Measurements from ENCODE around the gene SLC25A19. TPM values are rescaled to one million over a fixed set of nuclear protein-coding genes. Genes with fewer than 3 reads are reported as not detected.

SLC25A19 gene
- polyA plus RNA-seq, 3 donors: 7.1 to 13.0 (median 8.4) TPM

DNA sequence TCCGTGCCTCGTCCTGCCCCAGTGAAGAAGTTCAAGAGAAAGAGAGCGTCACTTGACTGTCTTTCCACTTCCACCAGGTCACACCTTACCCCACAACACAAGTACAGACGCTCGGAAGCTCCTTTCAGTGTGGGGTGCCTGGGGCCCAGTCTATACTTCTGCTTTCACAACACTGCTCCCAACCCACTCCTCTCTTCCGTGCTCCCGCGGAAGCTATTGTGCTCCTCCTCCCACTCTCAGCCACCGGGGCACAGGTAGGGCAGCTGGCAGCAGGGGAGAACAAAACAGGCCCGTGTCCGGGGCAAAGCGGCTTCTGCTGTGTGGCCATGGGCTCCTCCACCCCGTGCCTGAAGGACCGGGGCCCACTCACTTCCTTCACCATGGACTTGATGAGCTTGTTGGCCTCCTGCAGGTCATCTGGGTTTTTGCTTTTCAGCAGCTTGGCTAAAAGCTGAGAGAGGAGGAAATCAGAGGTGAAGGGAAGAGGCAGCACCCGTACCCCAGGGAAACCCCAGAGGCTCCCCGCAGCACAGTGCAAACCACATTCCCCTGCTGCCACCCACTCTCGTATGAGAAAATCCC lies 46.7 kb downstream of the SLC25A19 start:
- DNase-seq: no peak

DNA sequence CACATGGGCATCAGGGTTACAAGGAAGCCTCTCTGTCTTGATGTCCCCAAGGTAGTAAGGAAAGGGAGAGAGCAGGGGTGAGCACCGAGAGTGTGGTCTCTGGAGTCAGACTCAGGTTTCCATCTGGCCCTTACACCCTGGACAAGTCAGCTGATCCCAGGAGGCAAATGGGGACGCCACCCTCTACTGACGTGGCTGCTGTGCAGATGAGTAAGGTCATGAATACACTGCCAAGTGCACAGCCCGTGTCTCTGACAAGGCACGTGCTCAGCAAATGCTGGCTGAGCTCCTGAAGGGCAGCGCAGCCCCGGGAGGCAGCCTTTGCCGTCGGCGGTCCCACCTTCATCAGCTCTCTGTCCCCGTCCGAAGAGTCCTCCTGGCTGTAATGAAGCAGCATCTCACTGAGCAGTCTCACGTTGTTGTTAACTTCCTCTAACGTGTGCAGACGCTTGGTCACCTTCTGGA lies 47.2 kb downstream of the SLC25A19 start:
- no peak for DNase-seq

- no peak for DNase-seq
Measured at GRCh38 chr17:75241502-75241901, 47.7 kb downstream of the SLC25A19 start.

DNA sequence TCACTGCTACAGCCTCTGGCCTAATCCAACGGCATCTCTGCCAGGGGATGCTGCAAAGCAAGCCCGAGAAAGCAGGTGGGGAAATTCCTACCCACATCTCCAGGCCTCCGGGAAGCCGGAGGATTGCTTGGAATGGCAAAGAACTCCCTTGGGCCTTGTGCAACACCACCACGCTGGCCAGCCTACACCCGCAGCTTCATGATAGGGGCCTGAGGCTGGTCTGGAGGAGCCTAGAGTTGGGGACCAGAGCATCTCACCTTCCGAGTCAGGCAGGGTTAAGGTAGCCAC lies 48.1 kb downstream of the SLC25A19 start:
- DNase-seq: no peak

DNA sequence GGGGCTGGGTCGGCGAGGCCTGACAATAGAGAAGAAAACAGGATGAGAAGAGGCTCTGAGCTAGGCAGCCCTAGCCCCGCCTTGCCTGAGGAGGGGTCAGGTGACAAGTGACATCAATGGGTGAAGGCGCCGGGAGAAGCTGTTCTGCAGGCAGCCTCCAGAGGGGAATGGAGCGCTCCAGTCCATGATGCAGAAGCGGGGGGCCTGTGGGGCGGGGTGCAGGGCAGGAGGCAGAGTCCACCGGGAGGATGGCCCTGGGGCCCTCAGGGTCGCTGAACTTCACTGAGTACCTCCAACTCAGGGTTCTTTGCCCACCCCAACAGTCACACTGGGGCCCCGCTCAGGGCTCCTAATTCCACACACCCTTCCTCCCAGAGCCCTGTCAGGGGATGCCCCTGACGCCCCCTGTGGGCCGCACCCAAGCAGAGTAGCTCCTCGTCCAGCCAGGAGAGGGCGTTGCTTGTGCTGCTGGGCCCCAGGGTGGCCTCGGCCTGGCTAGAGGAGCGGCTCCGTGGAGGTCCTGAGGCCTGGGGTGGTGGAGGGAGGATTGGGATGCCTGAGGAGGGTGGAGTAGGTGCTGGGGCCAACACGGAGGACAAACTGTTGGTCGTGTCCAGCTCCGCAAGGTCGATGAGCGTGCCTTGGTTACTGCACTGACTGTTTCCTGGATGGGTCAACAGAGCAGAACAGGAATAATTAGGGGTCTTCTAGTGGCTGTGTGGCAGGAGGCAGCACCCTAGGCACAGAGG lies 48.7 kb downstream of the SLC25A19 start:
- no peak for DNase-seq

- DNase-seq: no peak
Measured at GRCh38 chr17:75239778-75240393, 49.3 kb downstream of the SLC25A19 start.

GRCh38 chr17:75239214-75239613 lies 50.0 kb downstream of the SLC25A19 start:
- no peak for DNase-seq

DNA sequence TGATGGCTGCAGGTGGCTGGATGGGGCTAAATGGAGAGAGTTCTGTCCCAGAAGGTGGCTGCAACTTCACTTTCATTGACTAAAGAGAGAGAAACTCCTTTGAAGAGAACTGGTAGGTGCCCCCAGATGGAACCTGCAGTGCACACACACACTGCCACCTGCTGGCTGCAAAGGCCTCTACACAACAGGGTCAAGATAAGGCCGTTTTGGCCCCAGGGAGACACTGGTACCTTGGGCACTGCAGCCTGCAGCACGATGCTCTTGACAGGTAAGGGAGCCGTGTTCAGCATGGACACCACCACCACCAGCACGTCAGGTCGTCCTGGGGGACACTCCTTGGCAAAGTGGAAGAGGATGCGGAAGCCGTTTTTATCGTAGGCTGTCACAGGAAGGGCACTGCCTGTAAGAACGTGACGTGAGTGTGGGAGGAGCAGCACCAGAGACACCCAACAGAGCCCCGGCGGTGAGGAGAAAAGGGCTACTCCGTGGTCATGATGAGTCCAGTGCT lies 50.5 kb downstream of the SLC25A19 start:
- peak; percentile 38 for DNase-seq

- no peak for DNase-seq
Measured at GRCh38 chr17:75238020-75238580, 51.1 kb downstream of the SLC25A19 start.

DNA sequence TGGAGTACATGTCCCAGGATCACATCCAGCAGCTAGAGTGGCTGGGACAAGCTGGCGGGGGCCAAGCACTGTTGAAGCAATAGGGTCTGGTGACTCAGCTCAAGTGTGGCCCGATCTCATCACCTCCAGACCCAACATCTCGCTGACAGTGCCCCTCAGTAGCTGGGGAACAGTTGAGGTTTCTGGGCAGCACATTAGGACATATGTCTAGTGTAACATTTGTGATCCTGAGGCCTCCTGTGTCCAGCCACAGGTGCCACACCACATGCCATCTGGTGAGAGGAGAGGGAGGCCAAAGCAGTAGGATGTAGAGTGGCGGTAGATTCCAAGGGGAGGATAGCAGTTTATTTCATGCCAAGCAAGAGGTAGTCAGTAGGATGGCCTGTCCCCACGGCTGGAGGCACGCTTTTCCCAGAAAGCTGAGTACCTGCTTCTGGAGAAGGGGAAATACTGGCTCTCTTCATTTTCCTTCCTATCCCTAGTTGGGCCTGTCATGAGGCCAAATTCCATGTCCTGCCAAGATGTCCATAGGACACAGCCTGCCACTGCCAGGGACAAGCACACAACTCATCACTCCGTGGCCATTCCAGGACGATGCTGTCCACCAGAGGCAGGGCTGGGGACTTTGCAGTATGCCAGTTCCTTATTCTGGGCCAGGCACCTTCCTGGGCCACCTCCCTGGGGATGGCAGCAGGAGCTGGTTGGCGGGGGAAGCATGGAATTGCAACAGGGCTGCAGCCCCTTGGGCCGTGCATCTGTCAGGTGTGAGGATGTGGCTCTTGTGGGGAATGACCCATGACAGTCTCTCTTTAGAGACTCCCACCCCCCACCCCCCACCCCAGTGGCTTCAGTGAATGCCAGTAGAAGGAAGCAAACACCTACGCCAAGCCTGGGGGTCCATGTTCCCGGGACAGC lies 51.9 kb downstream of the SLC25A19 start:
- DNase-seq: no peak

DNA sequence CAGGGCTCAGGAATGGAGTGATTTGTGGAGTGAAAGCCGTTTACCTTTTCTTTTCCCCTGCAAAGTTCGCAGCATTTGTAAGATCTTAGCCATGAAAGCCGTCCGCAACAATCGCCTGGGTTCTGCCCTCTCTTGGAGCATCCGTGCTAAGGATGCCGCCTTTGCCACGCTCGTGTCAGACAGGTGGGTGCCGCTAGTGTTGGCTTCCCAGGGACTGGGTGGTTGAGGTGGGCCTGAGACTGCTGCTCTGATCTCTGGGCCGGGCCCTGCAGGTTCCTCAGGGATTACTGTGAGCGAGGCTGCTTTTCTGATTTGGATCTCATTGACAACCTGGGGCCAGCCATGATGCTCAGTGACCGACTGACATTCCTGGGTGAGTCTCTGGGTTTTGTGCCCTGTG lies 56.4 kb downstream of the SLC25A19 start:
- no peak for DNase-seq

- no peak for DNase-seq
Measured at GRCh38 chr17:75231741-75232464, 57.3 kb downstream of the SLC25A19 start.

GRCh38 chr17:75231071-75231470 lies 58.2 kb downstream of the SLC25A19 start:
- DNase-seq: no peak

DNA sequence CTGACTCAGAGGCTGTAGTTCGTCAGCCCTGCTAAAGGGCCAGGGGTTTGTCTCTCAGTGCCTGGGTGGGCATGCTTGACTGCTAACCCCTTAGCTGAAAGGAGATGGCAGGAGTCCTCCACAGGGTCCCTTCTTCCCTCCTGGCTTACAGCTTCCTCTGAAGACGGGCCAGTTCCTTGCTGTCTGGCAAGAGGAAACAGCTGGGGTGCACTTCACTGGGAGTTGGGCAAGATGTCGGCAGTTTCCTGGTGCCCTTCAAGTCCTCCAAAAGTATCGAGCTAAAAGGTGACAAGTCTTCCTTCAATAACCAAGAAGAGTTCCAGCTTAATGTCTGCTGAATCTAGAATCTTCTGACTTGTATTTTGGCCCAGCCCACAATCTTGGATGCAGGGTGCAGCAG lies 60.4 kb downstream of the SLC25A19 start:
- no peak for DNase-seq

DNA sequence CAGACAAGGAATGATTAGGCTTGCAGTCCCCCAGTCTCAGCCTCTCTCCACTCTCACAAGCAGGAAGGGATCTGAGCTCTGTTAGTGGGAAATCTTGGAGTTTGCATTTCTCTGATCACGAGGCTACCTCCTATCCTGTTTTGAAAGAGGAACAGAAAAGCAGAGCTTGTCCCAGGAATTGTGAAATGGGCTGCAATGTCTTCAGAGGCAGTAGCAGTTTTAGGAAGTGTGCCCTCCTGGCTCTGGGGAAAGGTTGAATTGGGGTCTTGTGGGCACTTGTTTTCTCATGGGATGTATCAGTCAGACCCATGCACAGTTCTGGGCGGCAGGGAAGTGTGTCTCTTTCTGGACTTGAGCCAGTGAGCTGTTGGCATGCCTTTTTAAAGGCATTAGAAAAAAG lies 60.9 kb downstream of the SLC25A19 start:
- no peak for DNase-seq

DNA sequence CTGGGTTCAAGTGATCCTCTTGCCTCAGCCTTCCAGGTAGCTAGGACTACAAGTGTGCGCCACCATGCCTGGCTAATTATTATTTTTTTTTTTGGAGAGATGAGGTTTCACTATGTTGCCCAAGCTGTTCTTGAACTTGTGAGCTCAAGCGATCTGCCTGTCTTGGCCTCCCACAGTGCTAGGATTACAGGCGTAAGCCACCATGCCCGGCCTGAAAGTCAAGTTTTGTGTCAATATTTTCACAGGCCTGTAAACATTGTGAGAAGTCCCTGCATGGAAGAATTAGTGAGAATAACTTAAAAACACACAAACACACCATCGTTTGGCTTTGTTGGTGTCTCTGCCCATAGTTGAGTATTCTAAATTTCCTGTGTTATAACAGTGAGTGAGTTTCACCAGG lies 61.5 kb downstream of the SLC25A19 start:
- DNase-seq: no peak

DNA sequence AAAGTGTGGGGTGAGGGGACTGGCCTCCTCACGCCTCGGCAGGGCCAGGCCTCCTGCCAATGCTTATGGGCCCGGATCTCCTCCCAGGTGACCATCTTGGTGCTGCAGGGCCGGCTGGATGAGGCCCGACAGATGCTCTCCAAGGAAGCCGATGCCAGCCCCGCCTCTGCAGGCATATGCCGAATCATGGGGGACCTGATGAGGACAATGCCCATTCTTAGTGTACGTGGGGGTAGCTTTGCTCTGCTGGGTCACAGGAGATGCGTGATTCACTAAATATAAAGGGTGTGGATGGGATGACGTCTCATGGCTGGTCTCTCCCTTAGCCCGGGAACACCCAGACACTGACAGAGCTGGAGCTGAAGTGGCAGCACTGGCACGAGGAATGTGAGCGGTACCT lies 64.2 kb downstream of the SLC25A19 start:
- DNase-seq: no peak

Data from renal pelvis (tissue), 4 donors.